NT2/D1 (cell line): ENCODE measurements around the gene IRX1.

ENCODE experiments used
- DNase-seq: peaks from one replicate; pipeline ENCODE4 v3.0.0-alpha.2; 2011; ENCODE audit warnings: low read depth, low spot score
- H3K27me3 ChIP-seq: 2 replicates; pipeline ENCODE4 v1.6.0; 2011; ENCODE audit warnings: mild to moderate bottlenecking; ENCODE audit not compliant: insufficient read length, insufficient read depth
- H3K36me3 ChIP-seq: 2 replicates; pipeline ENCODE4 v1.6.1; 2011; ENCODE audit warnings: mild to moderate bottlenecking, low read length, mixed read lengths; ENCODE audit not compliant: insufficient read depth, insufficient read length
- H3K4me1 ChIP-seq: 2 replicates; pipeline ENCODE4 v1.5.1; 2011; ENCODE audit not compliant: insufficient read depth, insufficient read length
- H3K4me3 ChIP-seq: 2 replicates; pipeline ENCODE4 v1.5.1; 2011; ENCODE audit warnings: low read depth; ENCODE audit not compliant: insufficient read length
- H3K9ac ChIP-seq: 2 replicates; pipeline ENCODE4 v1.6.0; 2011; ENCODE audit warnings: low read depth; ENCODE audit not compliant: insufficient read length
- H3K9me3 ChIP-seq: 2 replicates; pipeline ENCODE4 v1.5.1; 2011; ENCODE audit warnings: mild to moderate bottlenecking, low read length; ENCODE audit not compliant: insufficient read depth
- SUZ12 ChIP-seq: IDR thresholded peaks from 2 replicates; pipeline ENCODE4 v1.6.1; 2011; ENCODE audit not compliant: insufficient read length, insufficient read depth; ENCODE audit errors: extremely low read depth
- YY1 ChIP-seq: IDR thresholded peaks from 2 replicates; pipeline ENCODE4 v1.6.1; 2011; ENCODE audit not compliant: insufficient read length, insufficient read depth
- ZNF274 ChIP-seq: IDR thresholded peaks from 2 replicates; pipeline ENCODE4 v1.6.1; 2011; ENCODE audit warnings: mild to moderate bottlenecking, low read depth, low read length

The IRX1 gene

GRCh38 chr5:3602785-3603502 is 7.3 kb downstream of the IRX1 start:
- Histone ChIP-seq H3K36me3 (no peaks in the 10 kb centered on the region), H3K27me3 (peaks cover 47% of the 10 kb centered on the region), H3K9me3 (no peaks in the 10 kb centered on the region), H3K9ac (peak overlapping the region; percentile 74), H3K4me3 (peak overlapping the region; percentile 40), H3K4me1 (peaks cover 6% of the 10 kb centered on the region)
- TF ChIP-seq ZNF274 (no peak), SUZ12 (no peak), YY1 (no peak)
- no peak for DNase-seq

GRCh38 chr5:3604501-3604900 is 8.9 kb downstream of the IRX1 start:
- Histone ChIP-seq H3K27me3 (peaks cover 32% of the 10 kb centered on the region), H3K9me3 (no peaks in the 10 kb centered on the region), H3K4me3 (no peak overlapping the region), H3K36me3 (no peaks in the 10 kb centered on the region), H3K4me1 (peaks cover 6% of the 10 kb centered on the region), H3K9ac (no peak overlapping the region)
- no peak for DNase-seq
- TF ChIP-seq ZNF274 (no peak), SUZ12 (no peak), YY1 (no peak)

- TF ChIP-seq ZNF274 = no peak
- no peak for TF ChIP-seq SUZ12
- no peak for TF ChIP-seq YY1
These were observed 9.8 kb downstream of the IRX1 start for GRCh38 chr5:3605298-3606010.

GRCh38 chr5:3606121-3606831 is 10.6 kb downstream of the IRX1 start:
- Histone ChIP-seq H3K9me3 (no peaks in the 10 kb centered on the region), H3K4me3 (no peak overlapping the region), H3K4me1 (peaks cover 3% of the 10 kb centered on the region), H3K9ac (no peak overlapping the region), H3K36me3 (no peaks in the 10 kb centered on the region), H3K27me3 (peaks cover 21% of the 10 kb centered on the region)
- DNase-seq = no peak
- TF ChIP-seq YY1 (no peak), SUZ12 (no peak), ZNF274 (no peak)

More at GRCh38 chr5:3605298-3606010, 9.8 kb downstream of the IRX1 start:
- Histone ChIP-seq H3K4me1 (peaks cover 3% of the 10 kb centered on the region), H3K4me3 (no peak overlapping the region), H3K27me3 (peaks cover 25% of the 10 kb centered on the region), H3K9ac (no peak overlapping the region), H3K36me3 (no peaks in the 10 kb centered on the region), H3K9me3 (no peaks in the 10 kb centered on the region)
- no peak for DNase-seq

- TF ChIP-seq SUZ12 (no peak), YY1 (no peak), ZNF274 (no peak)
- no peak overlapping the region for H3K9ac ChIP-seq
- H3K27me3 ChIP-seq = peaks cover 7% of the 10 kb centered on the region
- H3K9me3 ChIP-seq = no peaks in the 10 kb centered on the region
- no peaks in the 10 kb centered on the region for H3K36me3 ChIP-seq
- no peaks in the 10 kb centered on the region for H3K4me1 ChIP-seq
- no peak for DNase-seq
- no peak overlapping the region for H3K4me3 ChIP-seq
These were observed 12.0 kb downstream of the IRX1 start for GRCh38 chr5:3607541-3608181.

GRCh38 chr5:3609120-3609681 is 13.6 kb downstream of the IRX1 start:
- H3K4me3 ChIP-seq = no peak overlapping the region
- no peaks in the 10 kb centered on the region for H3K36me3 ChIP-seq
- no peaks in the 10 kb centered on the region for H3K27me3 ChIP-seq
- TF ChIP-seq ZNF274 (no peak), YY1 (no peak)
- no peak for DNase-seq
- no peaks in the 10 kb centered on the region for H3K9me3 ChIP-seq
- no peak overlapping the region for H3K9ac ChIP-seq
- no peaks in the 10 kb centered on the region for H3K4me1 ChIP-seq

GRCh38 chr5:3612591-3613042 is 17.0 kb downstream of the IRX1 start:
- TF ChIP-seq YY1 (no peak), SUZ12 (no peak), ZNF274 (no peak)
- no peaks in the 10 kb centered on the region for H3K9me3 ChIP-seq
- no peak for DNase-seq
- H3K9ac ChIP-seq = no peak overlapping the region
- no peaks in the 10 kb centered on the region for H3K27me3 ChIP-seq
- H3K36me3 ChIP-seq = no peaks in the 10 kb centered on the region
- no peaks in the 10 kb centered on the region for H3K4me1 ChIP-seq
- H3K4me3 ChIP-seq = no peak overlapping the region
